Colon (tissue), 2 donors: ENCODE data around the gene NAALADL2.

Source experiments
- FAIRE-seq: peaks from 2 replicates; lab custom pipeline; 2012; peaks lifted over from hg19 to GRCh38; lab: Jason Lieb, UNC
- donor health status: control.
- donor health status: control.

The NAALADL2 gene

DNA sequence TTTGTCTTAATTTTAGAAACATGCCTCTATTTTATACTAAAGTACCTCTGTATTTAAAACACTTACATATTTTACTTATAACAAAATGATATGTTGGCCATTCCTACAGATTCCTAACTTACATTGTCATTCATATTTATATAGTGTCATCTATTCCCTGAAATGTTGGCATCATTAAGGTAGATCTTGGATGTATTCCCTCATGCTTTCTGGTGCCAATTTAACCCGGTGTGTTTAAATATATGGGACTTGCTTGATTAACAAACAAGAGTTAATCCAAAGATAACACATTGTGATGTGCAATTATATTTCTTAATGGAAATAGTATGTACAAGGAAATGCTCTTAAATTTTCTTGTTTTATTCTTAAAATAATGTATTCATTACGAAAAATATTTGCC, 352.3 kb downstream of the NAALADL2 start:
- no peak for FAIRE-seq

DNA sequence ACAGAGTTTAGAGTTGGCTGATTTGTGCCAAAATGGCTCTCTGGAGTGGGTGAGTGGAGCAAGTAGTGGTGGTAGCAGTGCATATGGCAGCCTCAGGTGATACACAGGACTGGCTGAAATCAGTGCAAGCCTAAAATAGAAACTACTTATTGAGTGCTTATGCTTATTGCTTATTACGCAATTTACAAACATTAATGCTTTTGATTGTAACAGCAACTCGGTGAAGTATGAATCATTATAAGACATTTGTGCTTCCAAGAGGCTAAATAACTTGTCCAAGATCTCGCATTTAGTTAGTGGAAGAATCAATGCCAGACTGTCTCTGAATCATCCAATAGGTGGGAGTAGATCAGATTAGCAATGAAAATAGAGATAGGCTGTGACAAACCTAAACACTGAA, 353.8 kb downstream of the NAALADL2 start:
- no peak for FAIRE-seq

DNA sequence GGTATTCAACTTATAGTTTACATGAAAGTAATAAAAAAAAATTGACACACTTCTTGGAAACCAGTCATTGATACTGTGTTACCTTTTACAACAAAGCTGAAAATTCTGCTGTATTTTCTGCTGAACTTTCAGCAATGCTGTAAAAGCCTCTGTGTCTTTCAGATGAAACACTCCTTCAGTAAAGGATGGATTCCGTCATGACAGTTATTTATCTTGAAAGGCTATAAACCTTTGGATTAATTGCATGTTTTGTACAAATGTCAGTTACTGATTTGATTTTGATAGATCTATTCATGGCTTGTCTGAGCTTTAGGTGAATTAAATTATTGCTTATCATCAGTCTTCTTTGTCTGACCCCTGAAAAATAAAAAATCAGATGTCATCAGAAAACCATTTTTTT, 355.1 kb downstream of the NAALADL2 start:
- FAIRE-seq: no peak

DNA sequence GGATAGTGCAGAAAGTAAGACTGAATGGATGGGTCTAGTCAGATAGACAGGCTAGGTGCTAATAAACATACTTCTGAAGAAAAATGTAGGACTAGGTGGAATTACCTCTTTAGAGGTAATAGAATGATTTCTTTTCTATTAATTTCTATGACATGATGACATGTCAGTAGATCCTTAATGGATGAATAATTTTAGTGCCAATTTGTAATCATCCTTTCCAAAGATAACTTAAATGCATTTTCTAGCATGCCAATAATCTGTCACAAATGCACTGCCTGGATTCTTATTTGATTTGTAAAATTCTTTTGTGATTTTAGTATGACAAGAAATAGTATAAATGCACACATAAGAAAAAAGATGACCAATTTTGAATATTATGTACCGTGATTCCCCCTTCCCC, 356.7 kb downstream of the NAALADL2 start:
- FAIRE-seq: no peak

DNA sequence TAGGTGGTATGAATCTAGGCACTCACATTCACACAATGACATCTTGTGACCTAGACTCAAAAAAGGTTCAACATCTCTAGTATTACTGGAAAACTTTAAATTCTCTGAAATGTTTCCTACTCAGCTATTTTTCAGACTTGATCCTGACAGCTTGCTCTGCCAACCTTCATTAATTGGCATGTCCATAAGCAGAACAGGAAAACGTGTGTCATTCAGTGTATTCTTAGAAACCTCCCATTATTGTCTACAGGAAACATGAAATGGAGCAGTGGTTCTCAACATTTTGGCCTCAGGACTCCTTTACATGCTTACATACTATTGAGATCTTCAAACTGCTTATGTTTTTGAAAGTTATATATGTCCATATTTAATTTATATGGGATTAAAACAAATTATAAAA, 363.2 kb downstream of the NAALADL2 start:
- no peak for FAIRE-seq

DNA sequence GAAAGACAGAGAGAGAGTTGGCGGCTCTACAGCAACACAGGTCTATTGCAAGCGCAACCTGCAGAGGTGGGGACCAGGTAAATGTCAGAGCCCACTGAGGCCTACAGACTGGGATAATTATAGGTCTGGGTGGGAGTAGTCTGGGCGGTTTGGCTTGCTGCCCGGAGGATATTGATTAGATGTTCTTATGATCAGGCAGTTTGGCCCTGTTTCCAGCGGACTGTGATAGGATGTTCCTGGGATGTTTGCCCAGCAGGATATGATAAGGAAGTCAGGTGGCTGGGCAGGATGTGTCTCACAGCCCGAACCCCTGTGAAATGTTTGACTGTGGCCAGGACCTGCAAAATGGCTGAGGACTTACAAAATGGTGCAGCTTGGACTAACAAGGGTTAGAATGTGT, 364.9 kb downstream of the NAALADL2 start:
- no peak for FAIRE-seq

DNA sequence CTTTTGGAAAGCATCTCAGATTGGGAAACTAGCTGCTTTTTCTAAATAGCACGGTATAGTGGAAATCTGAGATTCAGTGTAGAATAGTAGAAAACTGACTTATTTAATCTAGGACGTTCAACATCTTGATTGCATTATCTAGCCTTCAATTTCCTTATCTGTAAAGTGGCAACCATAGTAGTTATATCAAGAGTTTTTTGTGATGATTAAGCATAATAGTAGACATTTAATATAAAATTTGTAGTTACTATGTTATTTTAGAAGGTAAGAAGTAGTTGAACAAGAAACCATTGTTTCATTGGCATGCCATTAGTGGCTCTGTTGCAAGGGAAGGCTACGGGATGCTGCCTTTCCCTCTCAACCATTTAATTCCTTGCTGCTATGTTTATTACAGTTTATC, 367.3 kb downstream of the NAALADL2 start:
- FAIRE-seq: no peak

DNA sequence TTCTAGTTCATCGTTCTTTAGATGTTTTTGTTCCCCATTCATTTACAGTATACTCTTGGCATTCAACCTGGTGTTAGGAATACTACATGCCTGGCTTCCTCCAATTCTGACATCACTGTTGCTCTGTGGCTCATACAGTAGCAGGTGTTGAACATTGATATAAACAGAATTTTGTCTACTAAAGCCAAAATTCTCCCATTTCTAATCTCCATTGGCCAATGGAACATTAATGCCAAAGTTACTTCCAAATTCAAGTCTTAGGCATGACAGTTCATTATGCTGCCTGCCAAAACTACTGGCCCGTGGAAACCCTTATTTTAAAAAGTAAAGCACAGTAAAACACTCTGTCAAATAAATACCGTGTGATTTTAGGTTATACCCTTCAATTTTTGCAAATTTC, 368.0 kb downstream of the NAALADL2 start:
- no peak for FAIRE-seq

DNA sequence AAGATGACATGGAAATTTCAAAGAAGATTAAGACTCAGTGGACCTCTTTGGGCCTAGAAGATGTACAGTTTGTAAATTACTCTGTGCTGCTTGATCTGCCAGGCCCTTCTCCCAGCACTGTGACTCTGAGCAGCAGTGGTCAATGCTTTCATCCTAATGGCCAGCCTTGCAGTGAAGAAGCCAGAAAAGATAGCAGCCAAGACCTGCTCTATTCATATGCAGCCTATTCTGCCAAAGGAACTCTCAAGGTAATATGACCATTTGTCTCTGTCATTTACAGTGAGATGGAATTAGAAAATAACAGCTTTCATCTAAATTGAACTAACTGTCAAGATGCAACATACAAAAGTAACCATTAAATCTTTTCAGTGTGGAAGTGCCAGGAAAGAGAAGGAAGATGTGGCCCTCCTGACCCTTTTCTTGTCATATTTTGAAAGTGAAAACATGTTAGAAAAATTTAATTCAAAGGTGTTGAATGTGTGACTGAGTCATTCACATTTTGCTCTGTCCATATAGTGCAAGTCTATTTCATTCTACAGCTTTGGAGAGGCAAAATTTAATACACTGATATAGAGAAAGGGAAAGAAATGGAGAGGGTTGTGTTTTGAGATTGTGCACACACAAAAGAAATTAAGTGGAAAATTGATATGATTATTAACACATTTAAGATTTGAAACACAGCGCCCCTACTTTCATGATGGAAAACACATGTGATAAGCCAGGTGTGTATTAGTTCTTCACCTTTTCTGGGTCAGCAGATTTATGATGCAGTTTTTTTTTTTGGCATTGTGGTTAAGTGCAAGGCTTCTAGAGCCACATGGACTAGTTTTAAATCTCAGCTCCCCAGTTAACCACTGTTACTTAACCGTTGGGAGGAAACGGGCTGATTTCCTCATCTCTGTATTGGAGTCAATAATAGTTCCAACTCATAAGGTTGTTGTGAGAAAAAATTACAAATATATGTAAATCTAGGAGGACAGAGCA, 375.1 kb downstream of the NAALADL2 start:
- no peak for FAIRE-seq

DNA sequence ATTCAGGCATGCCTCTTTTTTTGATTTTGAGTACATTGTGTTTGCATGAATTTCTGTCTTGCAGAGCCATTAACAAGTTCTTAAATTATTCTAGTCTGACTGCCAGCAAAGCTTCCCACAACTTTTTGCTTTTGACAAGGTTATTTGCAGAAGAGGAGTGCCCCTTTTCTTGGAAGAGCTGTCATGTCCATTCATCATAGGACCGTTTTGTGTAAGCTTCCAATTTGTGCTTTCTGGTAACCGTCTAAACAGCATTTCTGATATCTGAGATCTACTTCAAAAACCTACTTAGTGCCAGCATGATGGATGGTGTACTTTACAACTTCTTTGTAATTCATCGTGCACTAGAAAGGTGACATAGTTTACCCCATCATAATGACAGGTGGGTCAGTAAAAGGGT, 379.7 kb downstream of the NAALADL2 start:
- no peak for FAIRE-seq

DNA sequence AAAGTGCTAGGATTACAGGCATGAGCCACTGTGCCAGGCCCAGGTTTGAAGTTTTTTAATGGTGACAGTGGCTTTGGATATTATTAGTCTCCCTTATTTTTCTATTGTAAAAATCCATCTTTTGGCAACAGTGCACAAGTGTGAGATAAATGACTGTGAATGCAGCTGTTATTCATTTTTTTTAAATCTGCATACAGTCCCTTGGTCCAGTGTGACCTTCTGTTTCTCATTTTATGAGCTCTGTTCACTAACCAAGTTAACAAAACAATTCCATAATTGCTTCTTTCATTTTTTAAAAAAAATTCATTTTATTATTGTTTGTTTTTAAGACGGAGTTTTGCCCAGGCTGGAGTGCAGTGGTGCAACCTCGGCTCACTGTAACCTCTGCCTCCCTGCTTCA, 381.8 kb downstream of the NAALADL2 start:
- FAIRE-seq: no peak

DNA sequence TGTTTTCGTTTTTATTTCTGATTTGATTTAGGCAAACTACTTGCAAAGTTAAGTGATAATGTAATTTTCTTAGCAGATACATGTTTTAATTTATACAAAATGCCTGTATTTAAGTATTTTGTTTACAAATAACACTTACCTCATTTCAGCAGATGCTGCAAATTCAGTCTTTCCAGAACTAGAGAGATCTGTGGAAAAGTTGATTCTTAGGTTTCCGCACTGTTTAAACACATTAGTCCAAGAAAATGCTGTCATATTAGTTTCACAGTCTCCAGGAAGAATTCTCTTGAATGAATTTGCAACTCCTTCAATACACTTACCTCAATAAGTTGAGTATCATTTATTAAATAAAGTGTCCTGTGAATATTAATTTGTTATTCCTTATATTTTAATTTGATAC, 383.1 kb downstream of the NAALADL2 start:
- FAIRE-seq: no peak

DNA sequence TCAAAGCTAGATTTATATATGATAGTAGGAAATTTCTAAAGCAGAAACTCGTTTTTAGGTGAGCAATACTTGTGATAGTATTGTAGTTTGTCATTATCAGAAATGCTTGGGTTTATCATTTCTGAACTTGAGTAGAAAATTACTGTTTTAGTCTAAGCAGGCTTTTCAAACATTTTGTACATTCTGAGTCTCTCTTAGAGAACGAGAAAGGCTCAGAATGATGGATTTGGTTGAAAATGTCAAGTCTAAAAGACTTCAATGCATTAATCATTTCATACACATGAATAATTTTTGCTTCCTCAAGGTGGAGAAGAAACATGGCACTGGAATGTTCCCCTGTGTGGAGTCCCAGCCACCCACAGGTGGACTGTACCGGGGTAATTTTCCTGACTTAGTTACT, 387.1 kb downstream of the NAALADL2 start:
- FAIRE-seq: no peak

DNA sequence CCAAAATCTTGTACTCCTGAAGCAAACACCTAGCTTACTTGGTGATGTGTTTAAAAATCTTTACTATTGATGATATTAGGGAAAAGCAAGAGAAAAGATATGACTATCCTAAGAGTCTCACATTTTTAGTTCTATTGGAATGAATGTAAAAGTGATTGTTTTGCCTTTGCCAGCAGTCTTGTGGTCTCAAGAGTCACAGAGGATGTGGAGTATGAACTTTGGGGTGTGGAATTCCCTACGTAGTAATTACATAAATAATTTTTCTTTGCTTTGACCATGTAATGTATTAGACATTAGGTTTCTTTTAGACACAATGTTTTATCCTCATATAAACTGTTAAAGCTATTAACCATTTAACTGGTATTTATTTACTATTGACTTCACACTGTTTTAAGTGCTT, 387.6 kb downstream of the NAALADL2 start:
- no peak for FAIRE-seq

DNA sequence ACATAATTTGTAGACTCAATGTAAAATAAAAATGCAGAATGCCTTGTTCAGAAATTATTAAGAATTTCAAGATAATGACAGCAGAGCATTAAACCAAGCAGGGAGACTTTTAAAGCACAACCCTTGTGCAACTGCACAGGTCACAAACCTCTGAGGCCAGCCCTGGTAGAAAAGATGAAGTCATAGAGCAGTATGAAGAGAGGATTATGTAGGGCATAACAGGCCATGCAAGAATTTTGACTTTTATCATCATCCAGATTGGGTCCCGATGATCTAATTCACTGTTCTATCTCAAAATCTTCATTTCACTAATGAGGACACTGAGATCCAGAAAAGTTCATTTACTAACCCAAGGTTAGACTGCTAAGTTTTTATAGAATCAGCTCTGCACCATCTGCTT, 388.5 kb downstream of the NAALADL2 start:
- no peak for FAIRE-seq

DNA sequence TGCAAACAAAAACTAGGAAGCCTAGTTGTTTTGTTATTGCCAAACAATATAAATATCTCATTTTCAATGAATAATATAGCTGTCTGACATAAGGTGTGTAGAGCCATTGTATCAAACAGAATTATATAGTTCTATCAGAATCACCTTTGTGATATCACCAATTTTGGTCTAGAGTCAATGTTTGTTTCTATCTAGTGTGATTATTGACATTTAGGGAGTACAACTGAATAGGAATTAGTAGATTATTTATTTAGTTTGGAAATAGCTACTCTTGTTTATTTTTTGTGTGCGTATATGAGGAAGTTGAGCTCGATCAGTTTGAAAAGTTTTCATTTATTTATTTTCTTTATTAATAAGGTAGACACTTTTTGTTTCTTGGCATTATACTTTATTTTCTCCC, 389.7 kb downstream of the NAALADL2 start:
- no peak for FAIRE-seq

DNA sequence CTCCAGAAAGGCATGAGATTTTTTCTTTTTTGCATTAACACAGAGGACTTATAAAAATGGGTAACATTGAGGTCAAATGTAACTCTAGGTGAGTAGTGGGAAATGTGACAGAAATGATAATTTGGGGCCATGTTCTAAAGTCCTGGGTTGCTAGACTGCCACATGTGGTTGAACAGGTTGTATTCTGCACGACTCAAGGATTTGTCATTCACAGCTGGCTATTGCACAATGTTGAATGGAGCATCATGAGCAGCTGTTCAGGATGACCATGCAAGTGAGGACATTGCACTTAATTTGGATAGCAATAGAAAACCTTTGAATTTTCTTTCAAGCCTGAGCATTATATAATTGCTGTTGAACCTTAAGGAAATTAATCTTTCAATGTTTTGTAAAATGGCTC, 396.6 kb downstream of the NAALADL2 start:
- FAIRE-seq: no peak

DNA sequence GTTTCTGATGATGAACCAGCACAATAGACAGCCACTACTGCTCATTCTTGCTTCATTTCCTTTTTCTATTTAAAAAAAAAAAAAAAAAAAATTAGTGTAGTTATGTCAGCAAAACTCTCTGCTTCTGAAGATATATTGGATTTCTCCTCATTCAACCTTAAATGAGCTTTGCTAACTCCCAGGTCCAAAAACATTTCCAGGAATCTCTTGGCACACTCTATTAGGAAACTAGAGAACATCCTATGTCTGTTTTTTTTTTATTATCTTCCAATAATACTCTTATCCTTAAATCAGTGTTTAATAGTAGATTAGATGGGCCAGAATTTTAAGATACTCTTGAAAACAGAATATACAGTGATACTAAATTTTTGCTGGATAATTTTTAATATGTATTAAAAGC, 398.0 kb downstream of the NAALADL2 start:
- no peak for FAIRE-seq

DNA sequence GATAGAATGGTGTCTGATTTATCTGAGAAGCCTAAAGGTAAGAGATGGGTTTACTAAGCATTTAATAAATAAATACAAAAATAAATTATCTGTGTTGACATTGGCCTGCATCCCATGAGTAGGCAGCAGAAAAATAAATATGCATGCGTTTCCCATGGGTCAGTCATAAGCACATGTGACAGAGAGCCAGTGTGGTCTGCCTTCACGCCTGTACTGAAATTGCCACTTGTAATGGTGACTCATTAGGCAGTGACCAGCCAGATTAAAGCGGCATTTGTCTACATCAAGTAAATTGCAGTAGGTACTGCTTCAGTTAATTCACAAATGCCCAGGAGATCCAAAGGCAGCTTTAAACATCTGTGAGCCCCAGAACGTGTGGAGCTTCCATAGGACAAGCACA, 399.6 kb downstream of the NAALADL2 start:
- no peak for FAIRE-seq

DNA sequence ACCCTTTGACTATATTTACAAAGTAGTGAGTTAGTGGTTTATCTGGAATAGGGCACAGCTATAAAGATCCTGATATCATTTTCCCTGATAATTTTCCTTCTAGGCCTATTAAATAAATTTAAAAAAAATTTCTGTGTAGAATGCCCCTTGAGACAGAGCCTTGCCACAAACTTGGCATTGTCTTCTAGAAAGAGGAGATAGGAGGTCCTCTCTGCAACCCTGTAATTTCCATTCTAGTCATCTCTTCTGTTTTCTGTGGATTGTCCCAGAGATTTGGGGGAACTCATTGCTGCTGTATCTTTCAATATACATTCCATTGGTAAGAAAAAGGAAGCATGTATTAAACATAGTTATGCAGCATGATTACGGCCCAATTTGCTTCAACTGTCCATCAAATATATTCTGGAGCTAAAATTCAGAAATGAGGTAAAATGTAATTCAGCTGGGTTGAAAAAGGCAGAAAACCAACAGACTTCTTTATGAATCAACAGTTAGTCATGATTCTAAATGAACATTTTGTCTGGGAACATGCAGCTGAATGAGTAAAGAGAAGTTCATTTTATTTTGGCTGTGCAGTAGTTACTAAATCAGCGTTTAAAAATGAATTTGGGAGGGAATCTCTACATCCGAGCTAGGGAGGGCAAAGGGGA, 401.1 kb downstream of the NAALADL2 start:
- FAIRE-seq: no peak

DNA sequence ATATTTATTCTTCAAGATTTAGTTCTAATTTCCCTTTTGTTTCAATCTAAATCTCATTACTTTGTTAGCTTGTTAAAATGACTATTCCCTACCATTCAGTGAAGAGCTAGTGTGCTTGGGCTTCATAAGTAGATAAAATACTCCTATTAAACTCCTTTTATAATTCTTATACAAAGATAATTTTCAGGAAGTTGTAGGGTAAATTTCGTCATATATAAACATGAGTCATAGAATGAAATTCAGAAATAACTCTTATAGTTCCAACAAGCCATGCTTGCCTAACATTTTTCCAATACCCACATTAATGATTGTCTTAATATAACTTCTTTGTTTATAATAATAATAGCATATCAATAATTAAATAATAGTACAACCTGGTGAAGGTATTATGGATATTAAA, 407.3 kb downstream of the NAALADL2 start:
- FAIRE-seq: no peak

DNA sequence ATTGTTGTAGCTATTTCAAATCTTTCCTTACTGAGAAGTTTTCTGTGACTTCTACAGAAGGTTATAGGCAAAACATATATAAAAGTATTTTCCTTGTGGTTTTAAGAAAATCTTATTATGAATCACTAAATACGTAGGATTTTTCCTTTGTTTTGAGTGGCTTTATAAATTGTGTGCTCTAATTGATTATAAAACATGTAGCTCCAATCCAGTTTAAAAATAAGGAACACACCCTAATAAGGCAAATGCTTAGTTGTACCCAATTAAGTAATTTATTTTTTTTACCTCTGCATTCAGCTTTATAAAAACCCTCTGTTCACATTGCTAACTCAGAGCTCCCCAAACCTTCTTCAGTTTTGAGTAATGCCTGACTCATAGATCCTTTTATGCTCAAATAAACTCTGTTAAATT, 408.0 kb downstream of the NAALADL2 start:
- FAIRE-seq: no peak

DNA sequence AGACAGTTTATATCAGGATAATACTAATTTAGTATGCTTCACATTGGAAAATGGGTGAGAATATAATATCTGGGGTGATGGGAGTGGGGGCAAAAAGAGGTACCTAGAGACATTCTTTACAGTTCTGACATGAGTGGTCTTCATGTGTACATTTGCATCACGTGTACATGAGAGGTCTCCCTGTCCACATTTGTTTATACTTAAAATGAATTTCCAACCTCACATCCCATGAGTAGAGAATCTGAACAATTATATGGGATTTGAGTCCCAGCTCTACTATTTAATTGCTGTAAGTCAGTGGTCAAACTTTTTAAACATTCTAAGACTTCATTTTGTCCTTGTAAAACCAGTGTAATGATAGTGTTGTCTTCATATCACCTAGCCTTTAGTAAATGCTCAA, 408.4 kb downstream of the NAALADL2 start:
- FAIRE-seq: no peak

DNA sequence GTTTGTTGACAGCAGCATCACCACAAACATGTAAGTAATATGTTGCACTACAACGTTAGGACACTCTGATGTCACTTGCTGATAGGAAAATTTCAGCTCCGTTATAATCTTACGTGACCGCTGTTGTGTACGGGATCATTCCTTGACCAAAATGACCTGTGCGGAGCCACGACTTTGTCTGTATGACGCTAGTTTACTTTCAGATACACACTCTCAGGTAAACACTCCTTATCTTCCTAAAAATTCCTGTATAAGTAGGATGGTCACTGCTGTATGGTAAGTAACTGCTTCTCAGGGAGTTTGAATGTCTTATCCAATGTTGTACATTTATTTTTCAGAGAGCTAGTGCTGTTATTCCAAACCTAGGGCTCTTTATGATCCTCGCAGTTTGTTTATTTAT, 410.3 kb downstream of the NAALADL2 start:
- FAIRE-seq: no peak
